HCT116 (cell line): ENCODE data around the gene PCMT1. TPM values are rescaled to one million over a fixed set of nuclear protein-coding genes. Genes with fewer than 3 reads are reported as not detected.

Experiments
- ATAC-seq: fragments of 200-7000 bp; cut with Tn5 transposase; 2 replicates; pipeline ENCODE4 v1.9.1; 2020; ENCODE audit warnings: mild to moderate bottlenecking, moderate library complexity
- BruUV-seq: library from RNA; stranded (reverse); fragments of 400-500 nt; replicated peaks from 2 replicates; lab custom pipeline; 2021; lab: Mats Ljungman, UMichigan
- CTCF ChIA-PET: fragments of 300-600 bp; sonication (Branson Sonifier 250); formaldehyde crosslinking; loops from one replicate; lab custom pipeline; 2021; ENCODE audit warnings: antibody characterized with exemption; lab: Charles Lee
- POLR2A ChIA-PET: fragments of 300-600, 350-600 bp; sonication (Branson Sonifier 250); formaldehyde crosslinking; loops from one replicate; lab custom pipeline; 2021; ENCODE audit warnings: antibody characterized with exemption; lab: Charles Lee
- RAD21 ChIA-PET, 2 experiments: fragments of 300-600 bp; sonication (Branson Sonifier 250); formaldehyde crosslinking; loops; one replicate each; lab custom pipeline; 2023; ENCODE audit warnings: low total read pairs in 2 of 2; ENCODE audit not compliant: uncharacterized antibody in 2 of 2, unreplicated experiment in 2 of 2, low non-redundant PET in 1 of 2; lab: Charles Lee
- DNase-seq: peaks from one replicate; pipeline ENCODE4 v3.0.0-alpha.2; 2010; ENCODE audit warnings: low read depth, low spot score
- H2AFZ ChIP-seq: fragments of 200-600 bp; shearing (Covaris generic), sonication (generic); 2 replicates; pipeline ENCODE4 v1.6.1; 2017; ENCODE audit warnings: low read depth, mixed run types, mixed read lengths, antibody characterized with exemption, low read length; ENCODE audit not compliant: poor library complexity, severe bottlenecking
- H3K27ac ChIP-seq: 2 replicates; pipeline ENCODE4 v1.5.1; 2012; ENCODE audit warnings: low read depth, low read length
- H3K27me3 ChIP-seq: fragments of 200-600 bp; sonication (generic); 2 replicates; pipeline ENCODE4 v1.6.1; 2016; ENCODE audit warnings: mixed run types, low read length, mixed read lengths; ENCODE audit not compliant: insufficient read depth
- H3K36me3 ChIP-seq, 2 experiments: fragments of 200-500 bp in 1 of 2; fragments of 200-600 bp in 1 of 2; sonication (Bioruptor generic) in 1 of 2; sonication (generic) in 1 of 2; 2 replicates each; pipeline versions ENCODE4 v1.5.1 to v1.6.1; 2014 to 2016; ENCODE audit warnings: low read length in 2 of 2, inconsistent platforms in 1 of 2, mixed read lengths in 1 of 2, mixed run types in 1 of 2; ENCODE audit not compliant: insufficient read depth in 2 of 2, control insufficient read depth in 1 of 2
- H3K4me1 ChIP-seq, 2 experiments: fragments of 200-600 bp in 1 of 2; sonication (generic) in 1 of 2; 2 replicates each; pipeline versions ENCODE4 v1.5.1 to v1.6.1; 2012 to 2017; ENCODE audit warnings: low read length in 2 of 2, inconsistent platforms in 1 of 2, mild to moderate bottlenecking in 1 of 2, mixed read lengths in 1 of 2, mixed run types in 1 of 2, moderate library complexity in 1 of 2; ENCODE audit not compliant: insufficient read depth in 2 of 2, control insufficient read depth in 1 of 2
- H3K4me2 ChIP-seq: fragments of 200-600 bp; sonication (generic); 2 replicates; pipeline ENCODE4 v1.6.1; 2017; ENCODE audit warnings: mixed run types, low read length, mixed read lengths
- H3K4me3 ChIP-seq, 2 experiments: fragments of 200-600 bp in 1 of 2; sonication (generic) in 1 of 2; replicated peaks in 1 of 2; 2 replicates each; pipeline ENCODE4 v1.5.1; 2011 to 2016; ENCODE audit warnings: low read length in 2 of 2, control low read depth in 1 of 2, low read depth in 1 of 2, mild to moderate bottlenecking in 1 of 2, mixed read lengths in 1 of 2, mixed run types in 1 of 2
- H3K79me2 ChIP-seq: fragments of 200-600 bp; sonication (generic); 2 replicates; pipeline ENCODE4 v1.6.1; 2017; ENCODE audit warnings: mild to moderate bottlenecking, mixed run types, low read length, moderate library complexity, mixed read lengths; ENCODE audit not compliant: insufficient read depth
- H3K9ac ChIP-seq: fragments of 200-600 bp; sonication (generic); 2 replicates; pipeline ENCODE4 v1.6.1; 2016; ENCODE audit warnings: low read length, mixed read lengths
- H3K9me2 ChIP-seq: fragments of 200-600 bp; sonication (generic), shearing (Covaris generic); 2 replicates; pipeline ENCODE4 v1.6.1; 2017; ENCODE audit warnings: mixed run types, mild to moderate bottlenecking, moderate library complexity; ENCODE audit not compliant: insufficient read depth
- H3K9me3 ChIP-seq, 2 experiments: fragments of 200-500 bp in 1 of 2; fragments of 200-600 bp in 1 of 2; sonication (Bioruptor generic) in 1 of 2; sonication (generic) in 1 of 2; 2 replicates each; pipeline ENCODE4 v1.6.1; 2014 to 2017; ENCODE audit warnings: low read length in 2 of 2, mixed read lengths in 2 of 2, inconsistent platforms in 1 of 2, low read depth in 1 of 2, mild to moderate bottlenecking in 1 of 2, mixed run types in 1 of 2, moderate library complexity in 1 of 2; ENCODE audit not compliant: control insufficient read depth in 1 of 2, insufficient read depth in 1 of 2
- H4K20me1 ChIP-seq: fragments of 200-600 bp; sonication (generic), shearing (Covaris generic); 2 replicates; pipeline ENCODE4 v1.6.1; 2017; ENCODE audit warnings: mixed run types, mild to moderate bottlenecking, moderate library complexity; ENCODE audit not compliant: insufficient read depth
- ATF3 ChIP-seq: IDR thresholded peaks from 2 replicates; pipeline ENCODE4 v1.6.1; 2012
- CEBPB ChIP-seq: IDR thresholded peaks from 2 replicates; pipeline ENCODE4 v1.6.1; 2012; ENCODE audit warnings: low read depth
- CTCF ChIP-seq, 3 experiments: fragments of 200-600 bp in 1 of 3; sonication (generic) in 1 of 3; IDR thresholded peaks in 2 of 3; conservative IDR thresholded peaks in 1 of 3; 2 replicates each; pipeline ENCODE4 v1.5.1; 2012 to 2017; ENCODE audit warnings: low read depth in 2 of 3, low read length in 2 of 3, antibody characterized with exemption in 1 of 3, borderline replicate concordance in 1 of 3, control low read depth in 1 of 3, mild to moderate bottlenecking in 1 of 3, mixed read lengths in 1 of 3, mixed run types in 1 of 3, moderate library complexity in 1 of 3; ENCODE audit not compliant: insufficient read depth in 1 of 3
- EGR1 ChIP-seq: IDR thresholded peaks from 2 replicates; pipeline ENCODE4 v1.6.1; 2012; ENCODE audit warnings: low read depth
- EZH2 ChIP-seq: fragments of 200-600 bp; sonication (generic); IDR thresholded peaks from 2 replicates; pipeline ENCODE4 v1.6.1; 2017; ENCODE audit warnings: antibody characterized with exemption, mixed run types
- EZH2phosphoT487 ChIP-seq: fragments of 200-600 bp; IDR thresholded peaks from 2 replicates; pipeline ENCODE4 v1.6.1; 2018; ENCODE audit warnings: antibody characterized with exemption, borderline replicate concordance
- FOSL1 ChIP-seq: IDR thresholded peaks from 2 replicates; pipeline ENCODE4 v1.6.1; 2012; ENCODE audit warnings: low read depth
- POLR2A ChIP-seq: IDR thresholded peaks from 2 replicates; pipeline ENCODE4 v1.7.0; 2011; ENCODE audit warnings: borderline replicate concordance; ENCODE audit not compliant: insufficient read depth, insufficient read length; ENCODE audit errors: extremely low read depth
- POLR2AphosphoS5 ChIP-seq: IDR thresholded peaks from 2 replicates; pipeline ENCODE4 v1.6.1; 2011; ENCODE audit warnings: mild to moderate bottlenecking, low read depth, low read length, moderate library complexity
- SIN3A ChIP-seq: IDR thresholded peaks from 2 replicates; pipeline ENCODE4 v1.6.1; 2012; ENCODE audit warnings: low read depth
- TCF7L2 ChIP-seq: IDR thresholded peaks from 2 replicates; pipeline ENCODE4 v1.7.0; 2011; ENCODE audit warnings: borderline replicate concordance, inconsistent platforms; ENCODE audit not compliant: insufficient read depth, insufficient read length; ENCODE audit errors: extremely low read depth
- ZBTB33 ChIP-seq: IDR thresholded peaks from 2 replicates; pipeline ENCODE4 v1.6.1; 2011; ENCODE audit warnings: mild to moderate bottlenecking, low read length, moderate library complexity; ENCODE audit not compliant: insufficient replicate concordance; ENCODE audit errors: extremely low read depth
- ZFX ChIP-seq: fragments of 450-650 bp; IDR thresholded peaks from 2 replicates; pipeline ENCODE4 v1.6.1; 2017
- intact Hi-C: fragments of 100-400 bp; cut with micrococcal nuclease; formaldehyde crosslinking; loops from 2 replicates; pipeline ENCODE4 v1.10.0; 2022
- total RNA-seq: library from RNA; stranded (reverse); gene quantifications from one replicate; pipeline ENCODE4 v1.2.1, GENCODE V29; 2021; ENCODE audit not compliant: unreplicated experiment

PCMT1 gene
- total RNA-seq, 1 experiment from 2014 or later = 86.9 TPM

GRCh38 chr6:149777624-149778023, 28.1 kb downstream of the PCMT1 start:
- H3K9me2 ChIP-seq = no peaks in the 10 kb centered on the region
- ATAC-seq (no peak), DNase-seq (no peak)
- no peak overlapping the region for H2AFZ ChIP-seq
- BruUV-seq = no TSS peak
- H3K4me2 ChIP-seq = no peak overlapping the region
- H3K36me3 ChIP-seq = peaks cover 14 to 18% of the 10 kb centered on the region in 2 experiments; a peak in 3 of 4 replicates
- no peaks in the 10 kb centered on the region for H3K4me1 ChIP-seq
- peaks cover 6% of the 10 kb centered on the region; the same call in 1 of the 2 replicates for H3K79me2 ChIP-seq
- H3K4me3 ChIP-seq = no peak overlapping the region
- POLR2A ChIA-PET = no interaction called here
- CTCF ChIA-PET = no interaction called here
- RAD21 ChIA-PET = no interaction called here
- H3K27me3 ChIP-seq = no peaks in the 10 kb centered on the region
- no peak overlapping the region for H3K9ac ChIP-seq
- H3K9me3 ChIP-seq = no peaks in the 10 kb centered on the region
- H4K20me1 ChIP-seq = no peaks in the 10 kb centered on the region
- no peak overlapping the region for H3K27ac ChIP-seq
- intact Hi-C loops = no loop called here
- TF ChIP-seq ATF3 (no peak), POLR2AphosphoS5 (no peak), POLR2A (no peak), FOSL1 (no peak), EZH2phosphoT487 (no peak)
- TF ChIP-seq, all 23 proteins: peak for 0

- peaks cover 7 to 9% of the 10 kb centered on the region in 2 experiments; a peak in 3 of 4 replicates for H3K36me3 ChIP-seq
- no peak overlapping the region for H3K27ac ChIP-seq
- intact Hi-C loops = no loop called here
- TF ChIP-seq CEBPB = no peak
- no peak for TF ChIP-seq SIN3A
- TF ChIP-seq EGR1 = no peak
- TF ChIP-seq POLR2AphosphoS5 = no peak
- TF ChIP-seq ZBTB33 = no peak
- no peak for TF ChIP-seq ATF3
- TF ChIP-seq ZFX = no peak
- TF ChIP-seq CTCF (IDR thresholded peaks at IDR 0.05 in 2 of 3, conservative IDR thresholded peaks at IDR 0.05 in 1 of 3; ENCODE audit: borderline replicate concordance in 1 of 3, insufficient read depth in 1 of 3, low read depth in 2 of 3, low read length in 2 of 3) = no peak
- TF ChIP-seq FOSL1 = no peak
- no peak for TF ChIP-seq TCF7L2
- no peak for TF ChIP-seq EZH2phosphoT487
- no peak for TF ChIP-seq EZH2
- ChIA-PET POLR2A (no interaction called here), RAD21 (no interaction called here), CTCF (no interaction called here)
- H2AFZ ChIP-seq = no peak overlapping the region
- DNase-seq = no peak
- H3K79me2 ChIP-seq = peaks cover 13% of the 10 kb centered on the region; the same call in 1 of the 2 replicates
- BruUV-seq = no TSS peak
- no peak for ATAC-seq
- no peaks in the 10 kb centered on the region for H3K4me1 ChIP-seq
- H4K20me1 ChIP-seq = no peaks in the 10 kb centered on the region
- no peak overlapping the region for H3K4me2 ChIP-seq
- H3K9me2 ChIP-seq = no peaks in the 10 kb centered on the region
- H3K27me3 ChIP-seq = no peaks in the 10 kb centered on the region
- no peak overlapping the region for H3K9ac ChIP-seq
- no peaks in the 10 kb centered on the region for H3K9me3 ChIP-seq
- no peak overlapping the region for H3K4me3 ChIP-seq
Observed at GRCh38 chr6:149779644-149779963, 30.1 kb downstream of the PCMT1 start.
